Panc1 (cell line): ENCODE measurements around the gene GM2A. TPM values are rescaled to one million over a fixed set of nuclear protein-coding genes. Genes with fewer than 3 reads are reported as not detected.

Experiments
- ATAC-seq: fragments of 200-7000 bp; cut with Tn5 transposase; 2 replicates; pipeline ENCODE4 v1.9.1; 2020; ENCODE audit warnings: mild to moderate bottlenecking, moderate library complexity
- BruUV-seq: library from RNA; stranded (reverse); fragments of 400-500 nt; replicated peaks from 2 replicates; lab custom pipeline; 2021; lab: Mats Ljungman, UMichigan
- CTCF ChIA-PET: fragments of 300-600 bp; sonication (Branson Sonifier 250); formaldehyde crosslinking; loops from one replicate; lab custom pipeline; 2022; ENCODE audit warnings: antibody characterized with exemption; lab: Charles Lee
- POLR2A ChIA-PET: fragments of 300-600 bp; sonication (Branson Sonifier 250); formaldehyde crosslinking; loops from one replicate; lab custom pipeline; 2022; ENCODE audit warnings: antibody characterized with exemption; lab: Charles Lee
- DNase-seq: peaks from one replicate; pipeline ENCODE4 v3.0.0-alpha.2; 2010; ENCODE audit warnings: low read depth, low spot score
- H3K27ac ChIP-seq: 2 replicates; pipeline ENCODE4 v1.5.1; 2011; ENCODE audit warnings: mild to moderate bottlenecking, low read length, inconsistent platforms
- H3K27me3 ChIP-seq: fragments of 200-500 bp; sonication (Bioruptor generic); 2 replicates; pipeline ENCODE4 v1.6.0; 2014; ENCODE audit warnings: low read length, inconsistent platforms; ENCODE audit not compliant: control insufficient read depth, insufficient read depth
- H3K36me3 ChIP-seq: fragments of 200-500 bp; sonication (Bioruptor generic); 2 replicates; pipeline ENCODE4 v1.5.1; 2014; ENCODE audit warnings: inconsistent platforms, mild to moderate bottlenecking, low read length, moderate library complexity; ENCODE audit not compliant: control insufficient read depth, insufficient read depth
- H3K4me1 ChIP-seq: 2 replicates; pipeline ENCODE4 v1.5.1; 2011; ENCODE audit warnings: inconsistent platforms, mild to moderate bottlenecking, low read length, moderate library complexity; ENCODE audit not compliant: control insufficient read depth, insufficient read depth
- H3K4me3 ChIP-seq, 2 experiments: 2 replicates each; pipeline ENCODE4 v1.5.1; 2011 to 2012; ENCODE audit warnings: low read depth in 2 of 2, low read length in 2 of 2, mild to moderate bottlenecking in 2 of 2, inconsistent platforms in 1 of 2, moderate library complexity in 1 of 2
- H3K9me3 ChIP-seq: fragments of 200-500 bp; sonication (Bioruptor generic); 2 replicates; pipeline ENCODE4 v1.5.1; 2014; ENCODE audit warnings: low read depth, mild to moderate bottlenecking, inconsistent platforms, low read length, moderate library complexity; ENCODE audit not compliant: control insufficient read depth, insufficient read depth
- POLR2AphosphoS5 ChIP-seq: IDR thresholded peaks from 2 replicates; pipeline ENCODE4 v1.6.1; 2012; ENCODE audit warnings: mild to moderate bottlenecking, low read depth, low read length, moderate library complexity
- REST ChIP-seq, 2 experiments: IDR thresholded peaks; 2 replicates each; pipeline ENCODE4 v1.6.1; 2011 to 2012; ENCODE audit warnings: low read depth in 2 of 2, control low read depth in 1 of 2, low read length in 1 of 2, mild to moderate bottlenecking in 1 of 2, moderate library complexity in 1 of 2; ENCODE audit not compliant: insufficient read depth in 1 of 2
- SIN3A ChIP-seq: IDR thresholded peaks from 2 replicates; pipeline ENCODE4 v1.6.1; 2012; ENCODE audit warnings: low read depth, mild to moderate bottlenecking, low read length, moderate library complexity, borderline replicate concordance; ENCODE audit not compliant: insufficient read depth
- TCF7L2 ChIP-seq: IDR thresholded peaks from 2 replicates; pipeline ENCODE4 v1.6.1; 2011; ENCODE audit warnings: mild to moderate bottlenecking, low read depth, low read length, inconsistent platforms
- in situ Hi-C: cut with HindIII; loops from 2 replicates; pipeline ENCODE4 v1.10.0; 2016; ENCODE audit warnings: low sequenced_read_pairs, low pct_unique_long_range_greater_than_20kb
- intact Hi-C: fragments of 100-400 bp; cut with micrococcal nuclease; formaldehyde crosslinking; loops from one replicate; pipeline ENCODE4 v1.10.0; 2022; ENCODE audit not compliant: unreplicated experiment
- total RNA-seq: library from RNA; stranded (reverse); gene quantifications from one replicate; pipeline ENCODE4 v1.2.1, GENCODE V29; 2021; ENCODE audit not compliant: unreplicated experiment
- TF ChIP-seq, protein P1 (sequence below): fragments of 450-650 bp; IDR thresholded peaks from 2 replicates; pipeline ENCODE4 v1.5.1; 2017; ENCODE audit warnings: mild to moderate bottlenecking

Gene GM2A
- total RNA-seq, 1 experiment from 2014 or later: 40.7 TPM

DNA sequence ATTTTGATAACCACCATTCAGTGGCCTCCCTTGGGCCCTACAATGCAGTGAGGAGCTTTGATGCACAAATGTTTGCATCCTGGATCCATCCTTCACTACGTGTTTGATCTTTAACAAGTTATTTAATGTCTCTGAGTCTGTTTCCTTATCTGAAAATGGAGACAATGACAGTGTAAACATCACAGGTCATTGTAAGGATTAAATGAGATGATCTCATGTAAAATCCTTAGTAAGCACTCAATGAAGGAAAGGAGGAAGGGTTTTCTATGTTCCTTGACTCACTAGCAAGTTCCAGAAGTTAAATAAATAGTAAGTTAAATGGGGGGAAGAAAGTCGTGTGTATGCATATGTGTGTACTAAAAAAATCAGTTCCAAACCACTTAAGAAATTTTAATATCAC, 60.4 kb downstream of the GM2A start:
- no peaks in the 10 kb centered on the region for H3K36me3 ChIP-seq
- DNase-seq (no peak), ATAC-seq (no peak)
- no peaks in the 10 kb centered on the region for H3K9me3 ChIP-seq
- no peak for TF ChIP-seq TCF7L2
- no peak for TF ChIP-seq POLR2AphosphoS5
- TF ChIP-seq REST (IDR thresholded peaks at IDR 0.05; ENCODE audit: insufficient read depth in 1 of 2, low read depth in 2 of 2, low read length in 1 of 2): no peak
- no peak for TF ChIP-seq SIN3A
- TF ChIP-seq, protein P1, sequence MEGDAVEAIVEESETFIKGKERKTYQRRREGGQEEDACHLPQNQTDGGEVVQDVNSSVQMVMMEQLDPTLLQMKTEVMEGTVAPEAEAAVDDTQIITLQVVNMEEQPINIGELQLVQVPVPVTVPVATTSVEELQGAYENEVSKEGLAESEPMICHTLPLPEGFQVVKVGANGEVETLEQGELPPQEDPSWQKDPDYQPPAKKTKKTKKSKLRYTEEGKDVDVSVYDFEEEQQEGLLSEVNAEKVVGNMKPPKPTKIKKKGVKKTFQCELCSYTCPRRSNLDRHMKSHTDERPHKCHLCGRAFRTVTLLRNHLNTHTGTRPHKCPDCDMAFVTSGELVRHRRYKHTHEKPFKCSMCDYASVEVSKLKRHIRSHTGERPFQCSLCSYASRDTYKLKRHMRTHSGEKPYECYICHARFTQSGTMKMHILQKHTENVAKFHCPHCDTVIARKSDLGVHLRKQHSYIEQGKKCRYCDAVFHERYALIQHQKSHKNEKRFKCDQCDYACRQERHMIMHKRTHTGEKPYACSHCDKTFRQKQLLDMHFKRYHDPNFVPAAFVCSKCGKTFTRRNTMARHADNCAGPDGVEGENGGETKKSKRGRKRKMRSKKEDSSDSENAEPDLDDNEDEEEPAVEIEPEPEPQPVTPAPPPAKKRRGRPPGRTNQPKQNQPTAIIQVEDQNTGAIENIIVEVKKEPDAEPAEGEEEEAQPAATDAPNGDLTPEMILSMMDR: no peak
- ChIA-PET POLR2A (no interaction called here), CTCF (no interaction called here)
- H3K27ac ChIP-seq: no peak overlapping the region
- intact Hi-C loops: loop anchor here (10.0 kb wide), 1 partner anchor 191 kb away; no protein-coding TSS in a partner anchor
- H3K4me1 ChIP-seq: no peaks in the 10 kb centered on the region
- no TSS peak for BruUV-seq
- peaks cover 2% of the 10 kb centered on the region; the same call in 1 of the 2 replicates for H3K27me3 ChIP-seq
- no peak overlapping the region for H3K4me3 ChIP-seq
- in situ Hi-C loops: no loop called here

DNA sequence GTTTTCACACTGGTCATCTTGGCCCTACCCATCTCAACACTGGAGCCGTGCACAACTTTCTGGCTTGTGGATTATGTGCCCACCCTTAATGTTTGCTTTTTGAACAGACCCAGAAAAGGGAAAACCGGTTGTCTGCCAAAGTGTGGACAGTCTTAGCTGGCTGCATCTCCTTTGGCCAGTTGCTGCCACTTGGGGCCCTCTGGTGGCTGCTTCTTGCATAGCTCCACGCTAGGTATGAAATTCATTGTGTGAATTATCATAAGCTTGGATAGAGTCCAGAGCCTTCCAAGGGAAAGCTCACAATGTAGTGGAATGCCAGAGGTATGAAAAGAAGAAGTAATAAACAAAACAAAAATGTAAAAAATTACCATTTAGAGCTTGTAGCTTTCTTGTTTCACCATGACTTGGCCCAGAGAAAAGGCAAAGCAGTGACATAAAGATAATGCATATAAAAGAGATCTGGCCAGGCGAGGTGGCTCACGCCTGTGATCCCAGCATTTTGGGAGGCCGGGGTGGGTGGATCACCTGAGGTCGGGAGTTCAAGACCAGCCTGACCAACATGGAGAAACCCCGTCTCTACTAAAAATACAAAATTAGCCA, 63.1 kb downstream of the GM2A start:
- ChIA-PET POLR2A (no interaction called here), CTCF (interaction anchor here (0.6 to 1.2 kb wide), 5 partner anchors 15 to 336 kb away, joined by 3 to 11 read pairs (median 6); partner anchors contain the start of gene GM2A)
- H3K27me3 ChIP-seq: peaks cover 2% of the 10 kb centered on the region; the same call in 1 of the 2 replicates
- TF ChIP-seq REST (IDR thresholded peaks at IDR 0.05; ENCODE audit: insufficient read depth in 1 of 2, low read depth in 2 of 2, low read length in 1 of 2): no peak
- TF ChIP-seq, protein P1: peak; percentile 94
- H3K4me3 ChIP-seq: no peak overlapping the region
- BruUV-seq: no TSS peak
- no peaks in the 10 kb centered on the region for H3K9me3 ChIP-seq
- in situ Hi-C loops: no loop called here
- no peaks in the 10 kb centered on the region for H3K36me3 ChIP-seq
- H3K4me1 ChIP-seq: no peaks in the 10 kb centered on the region
- peak; percentile 58 for DNase-seq
- peak; percentile 90 for ATAC-seq
- intact Hi-C loops: loop anchor here (5.0 to 10.0 kb wide), 2 partner anchors 189 to 336 kb away; no protein-coding TSS in a partner anchor
- H3K27ac ChIP-seq: no peak overlapping the region
